NB4 (cell line): ENCODE data around the gene OR8B3.
"Not testable (repeated sequence)": the region's sequence is repeated elsewhere in the genome, so short reads cannot be mapped to it uniquely, and the experiment has no call there.

ENCODE experiments used
- DNase-seq: peaks from one replicate; pipeline ENCODE4 v3.0.0; 2010; ENCODE audit warnings: low read depth
- H3K4me3 ChIP-seq: one replicate; pipeline ENCODE4 v1.5.1; 2011; ENCODE audit warnings: mild to moderate bottlenecking, low read depth, low read length, moderate library complexity
- CTCF ChIP-seq: IDR thresholded peaks from one replicate; pipeline ENCODE4 v1.5.1; 2012; ENCODE audit warnings: low read depth, low read length
- MYC ChIP-seq: IDR thresholded peaks from 2 replicates; pipeline ENCODE4 v1.6.1; 2011; ENCODE audit warnings: low read depth, low read length
- POLR2A ChIP-seq: IDR thresholded peaks from 2 replicates; pipeline ENCODE4 v1.6.1; 2011; ENCODE audit warnings: mild to moderate bottlenecking; ENCODE audit not compliant: insufficient read length; ENCODE audit errors: extremely low read depth
- TF ChIP-seq, protein P1 (sequence below): IDR thresholded peaks from 2 replicates; pipeline ENCODE4 v1.6.1; 2011; ENCODE audit warnings: low read depth, low read length

The OR8B3 gene

GRCh38 chr11:124394408-124394807, 4.4 kb downstream of the OR8B3 start:
- TF ChIP-seq, protein P1, sequence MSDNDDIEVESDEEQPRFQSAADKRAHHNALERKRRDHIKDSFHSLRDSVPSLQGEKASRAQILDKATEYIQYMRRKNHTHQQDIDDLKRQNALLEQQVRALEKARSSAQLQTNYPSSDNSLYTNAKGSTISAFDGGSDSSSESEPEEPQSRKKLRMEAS = no peak
- TF ChIP-seq CTCF (no peak), MYC (no peak), POLR2A (no peak)
- DNase-seq = peak; percentile 11
- H3K4me3 ChIP-seq = no peak overlapping the region

- no peak within 1 kb of the TSS for H3K4me3 ChIP-seq
- DNase-seq = no peak
- TF ChIP-seq POLR2A (no peak), MYC (no peak), CTCF (no peak)
- TF ChIP-seq, protein P1 = no peak
Observed at GRCh38 chr11:124384399-124384798, 14.4 kb downstream of the OR8B3 start, which contains the start of gene OR8B2. OR8B2 (minus strand) TSS chr11:124384499; CDS start chr11:124383343, 1,156 bp downstream.

DNA sequence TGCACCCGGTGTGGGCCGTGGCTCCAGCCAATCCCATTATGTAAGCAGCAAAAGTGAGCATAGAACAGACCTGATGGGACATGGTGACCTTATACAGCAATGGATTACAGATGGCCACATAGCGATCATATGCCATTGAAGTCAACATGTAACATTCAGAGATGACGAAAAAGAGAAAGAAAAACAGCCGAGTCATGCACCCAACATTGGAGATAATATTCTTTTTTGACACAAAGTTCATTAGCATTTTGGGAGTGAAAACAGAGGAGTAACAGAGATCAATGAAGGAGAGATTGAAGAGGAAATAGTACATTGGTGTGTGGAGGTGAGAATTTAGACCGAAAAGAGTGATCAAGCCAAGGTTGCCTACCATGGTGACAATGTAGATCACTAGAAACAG, 16.0 kb downstream of the OR8B3 start:
- DNase-seq, H3K4me3 ChIP-seq: not testable (repeated sequence)

- no peak overlapping the region for H3K4me3 ChIP-seq
- TF ChIP-seq CTCF = no peak
- TF ChIP-seq MYC = no peak
- TF ChIP-seq, protein P1 = no peak
- TF ChIP-seq POLR2A = no peak
- DNase-seq = no peak
Observed at GRCh38 chr11:124380585-124380984, 18.2 kb downstream of the OR8B3 start.

DNA sequence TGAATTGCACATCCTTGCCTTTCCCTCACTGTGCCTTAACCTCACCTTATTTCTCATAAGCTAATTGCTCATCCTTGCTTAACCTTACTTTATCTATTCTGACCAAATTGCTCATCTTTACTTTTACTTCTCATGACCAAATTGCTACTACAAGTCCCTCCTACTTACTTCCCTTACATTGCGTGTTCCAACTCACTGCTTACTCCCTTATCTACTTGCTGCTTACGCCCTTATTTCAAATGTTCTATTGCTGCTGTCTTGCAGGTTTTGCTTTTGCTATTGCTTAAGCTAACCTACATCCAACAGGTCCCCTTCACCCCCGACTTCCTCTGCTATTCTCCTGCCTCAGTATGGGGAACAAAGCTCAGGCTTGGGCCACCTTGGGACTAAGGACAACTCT, 22.5 kb downstream of the OR8B3 start:
- no peak overlapping the region for H3K4me3 ChIP-seq
- no peak for DNase-seq
- no peak for TF ChIP-seq CTCF
- no peak for TF ChIP-seq POLR2A
- TF ChIP-seq MYC = no peak
- TF ChIP-seq, protein P1 = no peak

DNA sequence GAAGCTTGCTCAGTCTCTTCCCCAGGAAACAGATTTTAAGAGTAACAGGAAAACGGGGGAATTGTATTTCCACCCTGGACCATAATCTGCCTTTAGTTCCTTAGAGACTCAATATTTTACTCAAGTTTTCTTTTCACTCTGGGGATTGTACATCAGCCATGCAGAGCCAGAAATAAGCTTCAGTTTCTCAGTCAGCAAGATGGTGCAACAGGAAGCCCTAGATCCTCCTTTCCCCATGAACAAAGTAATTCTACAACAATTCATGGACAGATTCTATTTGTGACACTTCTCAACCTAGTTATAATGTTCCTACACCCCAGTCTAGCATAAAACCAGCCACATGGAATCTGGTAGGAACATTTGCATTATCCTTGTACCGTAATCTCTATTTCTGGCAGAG, 39.3 kb downstream of the OR8B3 start:
- no peak for TF ChIP-seq POLR2A
- no peak for TF ChIP-seq MYC
- TF ChIP-seq CTCF = no peak
- TF ChIP-seq, protein P1 = no peak
- H3K4me3 ChIP-seq = no peak overlapping the region
- DNase-seq = no peak
